ENCODE measurements around the gene DMRTA2.

DMRTA2 gene

GRCh38 chr1:50373532-50373931 is 49.7 kb downstream of the DMRTA2 start:
- no peak for DNase-seq

GRCh38 chr1:50371749-50372148 is 51.5 kb downstream of the DMRTA2 start:
- no peak for DNase-seq

GRCh38 chr1:50369830-50370229 is 53.4 kb downstream of the DMRTA2 start:
- DNase-seq: peak; percentile 44

GRCh38 chr1:50369008-50369634 is 54.1 kb downstream of the DMRTA2 start:
- no peak for DNase-seq

- peak; percentile 45 for DNase-seq
Measured at GRCh38 chr1:50368179-50369007, 54.9 kb downstream of the DMRTA2 start.
